Measurements from ENCODE around the gene PRKAG3.
"Not testable (repeated sequence)": the region's sequence is repeated elsewhere in the genome, so short reads cannot be mapped to it uniquely, and the experiment has no call there.

PRKAG3 gene

GRCh38 chr2:218781691-218782527 is 49.7 kb downstream of the PRKAG3 start, which contains the start of gene CYP27A1:
TSS of gene CYP27A1 (plus strand) at chr2:218782147. CDS start at chr2:218782183, 36 bp downstream.
- DNase-seq (ENCODE audit: low spot score), result no peak

DNA sequence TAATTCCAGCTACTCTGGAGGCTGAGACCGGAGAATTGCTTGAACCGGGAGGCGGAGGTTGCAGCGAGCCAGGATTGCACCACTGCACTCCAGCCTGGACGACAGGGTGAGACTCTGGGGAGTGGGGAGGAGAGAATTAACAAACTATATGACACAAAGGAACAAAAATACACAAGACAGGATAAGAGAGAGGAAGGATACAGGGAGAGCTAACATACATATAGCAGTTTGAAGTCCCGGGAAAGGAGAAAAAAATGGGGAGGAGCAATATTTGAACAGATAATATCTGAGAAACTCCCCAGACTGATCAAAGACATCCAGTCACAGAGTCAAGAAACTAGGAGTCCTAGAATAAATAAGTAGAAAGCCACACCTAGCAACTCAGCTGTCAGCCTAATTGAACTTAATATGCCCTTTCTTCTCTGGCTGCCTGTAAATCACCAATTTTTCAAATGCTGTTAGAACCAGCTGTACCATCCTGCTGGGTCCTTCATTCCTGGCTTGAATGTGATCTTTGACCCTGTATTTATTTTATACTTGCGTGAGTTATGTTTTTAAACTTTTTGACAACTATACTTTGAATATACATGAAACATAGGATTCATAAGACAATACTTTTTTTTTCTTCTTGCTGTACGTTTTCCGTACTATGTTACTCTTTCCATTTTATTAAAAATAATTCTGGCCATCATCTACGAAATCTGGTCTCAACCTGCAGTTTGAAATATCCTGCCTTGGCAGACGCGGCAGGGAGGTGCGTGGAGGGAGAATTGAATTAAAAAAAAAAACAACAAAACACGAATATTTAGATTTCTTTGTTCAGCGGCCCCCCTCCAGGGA is 50.5 kb downstream of the PRKAG3 start:
- no peak for DNase-seq (ENCODE audit: low spot score)

DNA sequence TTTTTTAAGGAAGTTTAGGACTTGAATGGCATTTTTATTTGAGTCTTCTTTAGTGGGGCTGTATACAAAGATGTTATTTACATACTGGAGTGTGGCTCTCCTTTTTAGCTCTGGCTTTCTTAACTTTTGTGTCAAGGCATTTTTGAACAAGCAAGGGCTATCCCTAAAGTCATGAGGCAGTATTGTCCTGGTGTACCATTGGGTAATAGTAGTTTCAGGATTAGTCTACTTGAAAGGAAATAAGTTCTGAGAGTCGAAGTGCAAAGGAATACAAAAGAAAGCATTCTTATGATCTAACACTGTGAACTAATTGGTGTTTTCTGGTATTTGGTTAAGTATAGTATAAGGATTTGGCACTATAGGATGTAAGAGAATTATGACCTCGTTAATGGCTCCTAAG is 51.6 kb downstream of the PRKAG3 start:
- no peak for DNase-seq (ENCODE audit: low spot score)

- no peak for DNase-seq (ENCODE audit: low spot score)
Measured at GRCh38 chr2:218777276-218777990, 54.2 kb downstream of the PRKAG3 start.

DNA sequence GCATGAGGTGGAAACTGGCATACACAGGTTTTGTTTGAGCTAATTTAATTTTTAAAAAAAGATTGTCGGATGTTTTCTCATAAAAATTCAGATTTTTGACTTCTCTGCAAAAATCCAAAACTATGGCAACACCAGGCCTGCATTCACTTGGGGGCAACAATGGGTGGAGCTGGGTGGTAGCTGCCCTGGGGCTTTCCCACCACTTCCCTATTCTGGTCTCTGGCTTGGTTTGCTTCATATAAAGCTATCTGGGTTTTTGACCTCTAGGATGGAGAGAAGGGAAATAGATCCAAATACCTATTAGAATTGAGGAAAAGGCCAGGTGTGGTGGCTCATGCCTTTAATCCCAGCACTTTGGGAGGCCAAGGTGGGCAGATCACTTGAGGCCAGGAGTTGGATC is 55.1 kb downstream of the PRKAG3 start:
- no peak for DNase-seq (ENCODE audit: low spot score)

DNA sequence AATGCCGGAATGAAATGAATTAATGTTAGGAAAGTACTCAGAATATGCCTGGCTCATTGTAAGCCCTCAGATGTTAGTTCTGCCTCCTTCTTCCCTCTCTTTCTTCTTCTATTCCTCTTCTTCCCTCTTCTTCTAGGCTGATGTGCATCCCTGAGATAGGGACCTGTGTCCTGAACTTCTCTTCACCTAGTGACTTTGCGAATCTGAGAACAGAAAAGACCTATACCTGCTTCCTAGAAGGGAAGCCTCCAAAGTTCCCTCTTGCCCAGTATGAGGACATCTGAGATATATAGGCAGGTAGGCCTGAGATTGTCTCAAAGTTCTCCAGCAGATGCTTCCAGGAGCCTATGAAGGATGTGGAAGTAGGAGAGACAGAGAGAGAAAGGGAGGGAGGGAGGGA is 57.7 kb downstream of the PRKAG3 start:
- no peak for DNase-seq (ENCODE audit: low spot score)

GRCh38 chr2:218772759-218773158 is 58.8 kb downstream of the PRKAG3 start:
- DNase-seq (ENCODE audit: low spot score), result not testable (repeated sequence)

Measured in CD4-positive, alpha-beta T cell treated with Interleukin-15 for 4 hours (primary cell).